HG03432 (cell line): ENCODE measurements around the gene CPLANE2.
A peak's percentile ranks its signal among the peaks of the same experiment; 100 is the strongest.
"Not testable (repeated sequence)": the region's sequence is repeated elsewhere in the genome, so short reads cannot be mapped to it uniquely, and the experiment has no call there.

Source experiments
- ATAC-seq: cut with Tn5 transposase; IDR thresholded peaks from one replicate; pipeline ENCODE4 v1.9.1; 2021; ENCODE audit warnings: mild to moderate bottlenecking, moderate library complexity; ENCODE audit not compliant: unreplicated experiment

The CPLANE2 gene

GRCh38 chr1:16231331-16232315, 5.4 kb downstream of the CPLANE2 start:
- ATAC-seq, result no peak

- no peak for ATAC-seq
Observed at GRCh38 chr1:16230744-16231143, 6.2 kb downstream of the CPLANE2 start.

GRCh38 chr1:16229976-16230740, 6.8 kb downstream of the CPLANE2 start:
- ATAC-seq, result no peak

- ATAC-seq, result no peak
Observed at GRCh38 chr1:16226490-16227179, 10.3 kb downstream of the CPLANE2 start.

- ATAC-seq, result no peak
Observed at GRCh38 chr1:16226129-16226489, 10.9 kb downstream of the CPLANE2 start.

GRCh38 chr1:16224472-16224871, 12.5 kb downstream of the CPLANE2 start:
- ATAC-seq, result no peak

- ATAC-seq, result not testable (repeated sequence)
Observed at GRCh38 chr1:16222716-16223115, 14.3 kb downstream of the CPLANE2 start.

- no peak for ATAC-seq
Observed at GRCh38 chr1:16221499-16221898, 15.5 kb downstream of the CPLANE2 start.

GRCh38 chr1:16219968-16220500, 16.9 kb downstream of the CPLANE2 start:
- ATAC-seq, result no peak

GRCh38 chr1:16218674-16219071, 18.3 kb downstream of the CPLANE2 start:
- no peak for ATAC-seq

- ATAC-seq, result no peak
Observed at GRCh38 chr1:16218014-16218673, 18.8 kb downstream of the CPLANE2 start.

- peak; percentile 92 for ATAC-seq
Observed at GRCh38 chr1:16217061-16217785, 19.8 kb downstream of the CPLANE2 start.

- ATAC-seq, result no peak
Observed at GRCh38 chr1:16215882-16216753, 20.9 kb downstream of the CPLANE2 start.

GRCh38 chr1:16215240-16215639, 21.7 kb downstream of the CPLANE2 start:
- not testable (repeated sequence) for ATAC-seq

GRCh38 chr1:16213544-16213943, 23.4 kb downstream of the CPLANE2 start:
- not testable (repeated sequence) for ATAC-seq

GRCh38 chr1:16213013-16213412, 24.0 kb downstream of the CPLANE2 start:
- ATAC-seq, result no peak

- ATAC-seq, result no peak
Observed at GRCh38 chr1:16212251-16212961, 24.6 kb downstream of the CPLANE2 start, which contains the start of gene ARHGEF19. TSS of gene ARHGEF19 (minus strand) at chr1:16212652. CDS start at chr1:16209054, 3,598 bp downstream.

GRCh38 chr1:16211824-16212223, 25.2 kb downstream of the CPLANE2 start:
- no peak for ATAC-seq
